ENCODE measurements around the gene FMNL3. TPM values are rescaled to one million over a fixed set of nuclear protein-coding genes. Genes with fewer than 3 reads are reported as not detected.
A peak's percentile ranks its signal among the peaks of the same experiment; 100 is the strongest.

FMNL3 gene
- total RNA-seq, 1 donor from 2014 or later, result 39.1 TPM

- H3K27me3 Mint-ChIP-seq, result no peaks in the 10 kb centered on the region
- DNase-seq, result no peak
- intact Hi-C loops (cut with micrococcal nuclease), result no loop called here
- H3K36me3 Mint-ChIP-seq (ENCODE audit: low read depth), result peaks cover 55% of the 10 kb centered on the region
- H3K9me3 Mint-ChIP-seq, result no peaks in the 10 kb centered on the region
- no peak overlapping the region for H3K4me3 Mint-ChIP-seq
- peaks cover 30% of the 10 kb centered on the region for H3K4me1 Mint-ChIP-seq
- H3K27ac Mint-ChIP-seq, result no peak overlapping the region
Observed at GRCh38 chr12:49648712-49649003, 58.5 kb downstream of the FMNL3 start.

DNA sequence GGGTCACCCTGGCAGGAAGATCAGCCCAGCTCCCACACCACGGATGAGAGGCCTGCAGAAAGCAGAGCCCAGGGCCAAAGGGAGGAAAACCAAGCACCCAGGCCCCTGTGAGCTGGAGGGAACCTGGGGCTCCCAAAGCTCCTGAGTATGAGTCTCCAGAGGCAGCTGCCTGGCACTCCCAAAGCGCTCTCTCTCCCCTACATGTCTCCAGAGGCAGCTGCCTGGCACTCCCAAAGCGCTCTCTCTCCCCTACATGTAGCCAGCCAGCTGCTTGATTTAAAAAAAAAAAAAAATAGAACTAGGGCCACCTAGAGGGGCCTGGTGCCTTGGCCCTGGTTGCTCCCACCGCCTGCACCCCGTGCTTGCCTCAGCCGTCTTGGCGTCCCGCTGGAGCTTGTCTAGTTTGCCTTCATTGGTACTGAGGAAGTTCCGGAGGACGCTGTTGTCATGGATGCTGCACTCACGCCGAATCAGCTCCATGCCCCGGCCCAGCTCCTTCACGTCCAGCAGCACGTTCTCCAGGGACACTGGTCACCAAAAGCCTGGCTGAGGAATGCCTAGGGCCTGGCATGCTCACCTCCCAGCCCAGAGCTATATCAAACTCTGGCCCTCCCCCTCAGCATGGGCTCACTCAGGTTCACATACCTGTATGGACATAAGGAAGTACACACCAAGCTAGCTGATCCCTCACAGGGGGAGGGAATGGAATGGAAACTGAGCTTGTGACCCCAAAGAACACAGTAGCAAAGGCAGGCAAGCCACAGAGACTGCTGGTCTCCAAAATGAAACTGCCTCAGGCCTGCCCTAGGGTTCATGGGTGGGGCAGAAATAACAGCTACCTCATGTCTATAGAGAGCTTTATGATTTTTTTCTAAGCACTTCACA lies 59.1 kb downstream of the FMNL3 start:
- intact Hi-C loops (cut with micrococcal nuclease), result no loop called here
- peak overlapping the region; percentile 34 for H3K27ac Mint-ChIP-seq

DNA sequence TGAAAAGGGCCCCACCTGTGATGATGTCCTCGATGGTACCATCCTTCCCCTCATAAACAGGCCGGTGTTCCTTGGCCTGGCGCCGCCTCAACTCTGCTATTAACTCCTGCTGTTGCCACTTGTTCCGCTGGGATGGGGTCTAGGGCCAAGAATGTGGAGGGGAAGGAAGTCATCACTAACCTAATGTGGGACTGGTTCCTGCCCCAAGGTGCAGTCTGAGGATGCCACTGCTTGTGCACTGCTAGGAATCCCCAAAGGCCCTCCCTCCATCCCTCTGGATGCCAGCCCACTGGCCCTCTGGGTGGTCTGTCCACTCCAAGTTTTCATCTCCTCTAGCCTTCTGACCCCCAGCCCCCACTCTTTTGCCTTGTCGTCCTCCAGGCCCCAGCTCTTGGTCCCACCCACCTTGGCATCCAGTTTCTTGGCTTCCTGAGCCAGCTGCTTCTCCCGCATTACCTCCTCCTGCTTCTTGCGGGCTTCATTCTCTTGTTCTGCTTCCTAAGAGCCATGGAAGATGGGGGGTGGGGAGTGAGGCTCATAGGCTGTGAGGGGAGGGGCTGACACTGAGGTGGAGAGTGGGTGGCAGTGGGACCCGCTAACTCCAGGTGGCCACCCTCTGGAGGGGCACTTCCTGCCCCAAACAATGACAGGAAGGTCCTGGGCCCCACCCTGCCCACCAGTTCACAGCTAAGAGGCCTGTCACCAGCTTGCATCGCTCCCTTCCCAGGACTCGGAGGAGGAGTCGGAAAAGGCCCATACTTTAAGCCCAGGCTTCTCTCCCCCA lies 60.1 kb downstream of the FMNL3 start:
- H3K36me3 Mint-ChIP-seq (ENCODE audit: low read depth), result peaks cover 55% of the 10 kb centered on the region
- H3K27ac Mint-ChIP-seq, result peak overlapping the region; percentile 34
- intact Hi-C loops (cut with micrococcal nuclease), result no loop called here

More for the DNA sequence above, 59.1 kb downstream of the FMNL3 start:
- Mint-ChIP-seq H3K27me3 (no peaks in the 10 kb centered on the region), H3K4me1 (peaks cover 30% of the 10 kb centered on the region), H3K36me3 (ENCODE audit: low read depth) (peaks cover 56% of the 10 kb centered on the region), H3K9me3 (no peaks in the 10 kb centered on the region), H3K4me3 (no peak overlapping the region)
- DNase-seq, result no peak

GRCh38 chr12:49646331-49646830 lies 60.8 kb downstream of the FMNL3 start:
- Mint-ChIP-seq H3K36me3 (ENCODE audit: low read depth) (peaks cover 51% of the 10 kb centered on the region), H3K4me1 (peaks cover 30% of the 10 kb centered on the region), H3K9me3 (no peaks in the 10 kb centered on the region), H3K27me3 (no peaks in the 10 kb centered on the region), H3K4me3 (no peak overlapping the region), H3K27ac (no peak overlapping the region)
- intact Hi-C loops (cut with micrococcal nuclease), result no loop called here
- DNase-seq, result no peak

More for the DNA sequence above, 60.1 kb downstream of the FMNL3 start:
- DNase-seq, result no peak
- H3K4me1 Mint-ChIP-seq, result peaks cover 30% of the 10 kb centered on the region
- H3K9me3 Mint-ChIP-seq, result no peaks in the 10 kb centered on the region
- no peaks in the 10 kb centered on the region for H3K27me3 Mint-ChIP-seq
- no peak overlapping the region for H3K4me3 Mint-ChIP-seq

DNA sequence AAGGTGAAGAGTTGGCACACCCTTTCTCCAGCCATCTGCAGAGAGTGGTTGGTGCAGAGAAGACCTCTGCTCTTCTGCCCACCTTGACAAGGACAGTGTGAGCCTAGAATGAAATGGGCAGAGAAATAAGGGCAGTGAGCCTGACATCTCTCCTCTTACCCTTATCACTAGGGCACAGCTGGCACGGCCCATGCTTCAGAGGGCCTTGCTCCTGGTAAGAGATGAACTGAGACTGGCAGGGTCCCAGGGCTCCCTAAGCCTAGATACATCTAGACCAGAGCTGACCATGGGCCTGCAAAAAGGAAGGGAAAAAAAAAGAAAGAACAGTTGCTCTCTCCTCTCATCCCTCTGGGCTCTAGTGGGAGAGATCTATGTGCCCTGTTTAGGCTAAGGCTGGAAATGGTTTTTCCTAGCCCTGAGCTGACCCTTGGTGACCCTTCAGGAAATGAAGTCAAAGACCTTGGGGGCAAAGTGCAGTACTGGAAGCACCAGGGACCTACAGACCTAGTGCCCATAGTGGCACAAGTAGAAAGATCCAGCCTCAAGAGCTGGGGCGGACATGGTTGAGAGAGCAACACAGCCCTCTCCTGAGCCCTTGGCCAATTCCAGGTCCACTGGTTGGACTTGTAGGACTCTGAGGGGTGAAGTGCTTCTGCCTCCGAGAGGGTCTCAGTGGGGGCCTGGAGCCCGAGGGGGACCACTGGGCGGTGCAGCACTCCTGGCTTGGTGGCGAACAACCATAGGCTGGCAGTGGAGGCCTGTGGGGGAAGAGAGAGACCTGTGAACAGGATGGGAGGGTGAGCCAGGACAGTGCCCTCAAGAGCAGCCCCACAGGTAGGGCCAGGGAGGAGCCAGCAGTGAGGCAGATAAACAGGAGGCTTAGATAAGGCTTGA lies 61.8 kb downstream of the FMNL3 start:
- DNase-seq, result no peak
- Mint-ChIP-seq H3K4me1 (peaks cover 30% of the 10 kb centered on the region), H3K9me3 (no peaks in the 10 kb centered on the region), H3K36me3 (ENCODE audit: low read depth) (peaks cover 49% of the 10 kb centered on the region), H3K27me3 (no peaks in the 10 kb centered on the region), H3K4me3 (no peak overlapping the region), H3K27ac (peak overlapping the region; percentile 72)
- intact Hi-C loops (cut with micrococcal nuclease), result loop anchor here (2.0 kb wide), 1 partner anchor 17 kb away; no protein-coding TSS in a partner anchor

DNA sequence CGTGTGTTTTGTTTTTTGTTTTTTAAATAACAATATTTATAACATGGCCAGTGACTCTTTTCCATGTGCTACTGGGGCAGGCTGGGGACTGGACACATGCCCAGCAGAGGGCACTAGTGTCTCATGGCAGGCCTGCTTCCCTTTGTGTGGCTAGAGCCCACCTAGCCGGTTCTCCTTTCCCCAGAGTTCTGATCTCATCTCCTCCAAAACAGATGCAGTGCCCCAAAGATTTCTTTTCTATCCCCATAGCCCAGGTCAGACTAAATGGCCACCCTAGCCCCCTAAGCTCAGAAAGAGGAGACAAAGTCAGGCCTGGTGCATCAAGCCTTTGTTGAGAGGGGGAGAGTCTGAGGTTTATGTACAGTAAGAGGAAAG lies 62.6 kb downstream of the FMNL3 start:
- peak; percentile 94 for DNase-seq
- no peak overlapping the region for H3K4me3 Mint-ChIP-seq
- H3K4me1 Mint-ChIP-seq, result peaks cover 29% of the 10 kb centered on the region
- H3K27me3 Mint-ChIP-seq, result no peaks in the 10 kb centered on the region
- peak overlapping the region; percentile 70 for H3K27ac Mint-ChIP-seq
- peaks cover 46% of the 10 kb centered on the region for H3K36me3 Mint-ChIP-seq (ENCODE audit: low read depth)
- H3K9me3 Mint-ChIP-seq, result no peaks in the 10 kb centered on the region
- intact Hi-C loops (cut with micrococcal nuclease), result loop anchor here (1.0 to 5.0 kb wide), 3 partner anchors 18 to 198 kb away; partner anchors contain the start of genes BCDIN3D and FMNL3

DNA sequence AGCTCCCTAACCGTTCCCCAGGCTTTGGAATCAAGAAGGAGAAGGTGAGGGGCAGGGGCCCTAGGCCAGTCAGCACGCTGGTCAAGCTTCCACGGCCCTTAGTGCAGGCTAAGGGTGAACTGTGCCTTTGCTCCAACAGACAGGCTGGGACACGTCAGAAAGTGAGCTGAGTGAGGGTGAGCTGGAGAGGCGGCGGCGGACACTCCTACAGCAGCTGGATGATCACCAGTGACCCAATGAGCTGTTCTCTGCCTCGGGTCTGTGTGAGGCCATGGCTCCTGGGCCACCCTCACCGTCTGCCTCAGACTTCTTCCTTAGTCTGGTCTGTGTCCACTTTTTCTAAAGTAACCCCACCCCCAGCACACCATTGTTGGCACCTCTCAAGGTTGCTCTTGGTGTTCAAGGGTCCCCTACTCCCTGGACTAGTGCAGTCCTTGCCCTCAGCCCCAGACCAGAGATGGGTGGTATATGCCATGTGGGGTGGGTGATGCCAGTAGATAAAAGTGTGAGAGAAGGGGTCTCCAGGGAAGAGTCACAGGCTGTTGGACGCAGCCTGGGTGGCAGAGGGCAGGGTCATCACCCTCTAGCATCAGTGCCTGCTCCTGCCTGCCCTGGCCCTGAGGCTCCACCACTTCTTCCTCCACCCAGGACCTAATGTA lies 63.1 kb downstream of the FMNL3 start:
- peak; percentile 63 for DNase-seq
- peaks cover 43% of the 10 kb centered on the region for H3K36me3 Mint-ChIP-seq (ENCODE audit: low read depth)
- H3K9me3 Mint-ChIP-seq, result no peaks in the 10 kb centered on the region
- intact Hi-C loops (cut with micrococcal nuclease), result loop anchor here (1.0 to 5.0 kb wide), 3 partner anchors 19 to 198 kb away; partner anchors contain the start of genes BCDIN3D and FMNL3
- H3K27ac Mint-ChIP-seq, result peak overlapping the region; percentile 70
- peaks cover 26% of the 10 kb centered on the region for H3K4me1 Mint-ChIP-seq
- no peaks in the 10 kb centered on the region for H3K27me3 Mint-ChIP-seq
- no peak overlapping the region for H3K4me3 Mint-ChIP-seq

DNA sequence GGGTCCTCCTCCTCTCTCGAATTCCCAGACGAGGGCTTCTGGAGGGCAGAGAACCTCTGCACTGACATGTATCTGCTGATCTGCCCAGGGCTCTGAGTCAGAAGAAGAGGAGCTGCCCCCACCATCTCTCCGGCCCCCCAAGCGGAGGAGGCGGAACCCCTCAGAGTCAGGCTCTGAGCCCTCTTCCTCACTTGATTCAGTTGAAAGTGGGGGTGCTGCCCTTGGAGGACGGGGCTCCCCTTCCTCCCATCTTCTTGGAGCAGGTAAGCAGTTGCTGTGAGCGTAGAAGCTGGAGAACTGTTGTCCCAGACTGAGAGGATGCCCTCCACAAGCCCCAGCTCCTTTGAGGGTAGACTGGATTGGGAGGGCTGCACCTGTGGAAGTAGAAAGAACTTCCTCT lies 64.1 kb downstream of the FMNL3 start:
- H3K27ac Mint-ChIP-seq, result no peak overlapping the region
- no peak overlapping the region for H3K4me3 Mint-ChIP-seq
- peaks cover 34% of the 10 kb centered on the region for H3K36me3 Mint-ChIP-seq (ENCODE audit: low read depth)
- H3K4me1 Mint-ChIP-seq, result peaks cover 17% of the 10 kb centered on the region
- DNase-seq, result no peak
- no peaks in the 10 kb centered on the region for H3K27me3 Mint-ChIP-seq
- no peaks in the 10 kb centered on the region for H3K9me3 Mint-ChIP-seq
- intact Hi-C loops (cut with micrococcal nuclease), result loop anchor here (5.0 kb wide), 1 partner anchor 199 kb away; the partner anchor contains the start of gene BCDIN3D

DNA sequence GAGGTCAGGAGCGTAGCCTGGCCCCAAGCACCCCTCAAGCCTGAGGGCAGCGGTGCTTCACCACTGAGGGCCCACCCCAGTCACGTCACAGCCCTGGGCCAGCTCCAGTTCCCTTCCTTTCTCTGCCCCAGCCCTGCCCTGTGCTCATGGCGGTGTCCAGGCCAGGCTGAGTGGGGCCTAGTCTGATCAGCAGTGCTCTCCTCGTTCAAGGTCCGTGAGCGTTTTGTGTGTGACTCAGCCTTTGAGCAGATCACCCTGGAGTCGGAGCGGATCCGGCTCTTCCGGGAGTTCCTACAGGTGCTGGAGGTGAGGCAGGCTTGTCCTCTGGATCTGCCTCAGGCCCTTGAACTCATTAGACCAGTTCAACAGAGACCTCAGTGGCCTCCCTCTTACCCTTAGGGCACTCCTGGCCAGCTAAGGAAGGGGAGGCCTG lies 64.8 kb downstream of the FMNL3 start:
- H3K27me3 Mint-ChIP-seq, result no peaks in the 10 kb centered on the region
- intact Hi-C loops (cut with micrococcal nuclease), result loop anchor here (5.0 kb wide), 1 partner anchor 200 kb away; the partner anchor contains the start of gene BCDIN3D
- no peak overlapping the region for H3K4me3 Mint-ChIP-seq
- no peak for DNase-seq
- H3K4me1 Mint-ChIP-seq, result peaks cover 14% of the 10 kb centered on the region
- no peak overlapping the region for H3K27ac Mint-ChIP-seq
- H3K9me3 Mint-ChIP-seq, result no peaks in the 10 kb centered on the region
- H3K36me3 Mint-ChIP-seq (ENCODE audit: low read depth), result peaks cover 30% of the 10 kb centered on the region

GRCh38 chr12:49641748-49642369 lies 65.3 kb downstream of the FMNL3 start:
- H3K4me3 Mint-ChIP-seq, result no peak overlapping the region
- H3K9me3 Mint-ChIP-seq, result no peaks in the 10 kb centered on the region
- no peak for DNase-seq
- H3K27ac Mint-ChIP-seq, result no peak overlapping the region
- peaks cover 26% of the 10 kb centered on the region for H3K36me3 Mint-ChIP-seq (ENCODE audit: low read depth)
- peaks cover 18% of the 10 kb centered on the region for H3K4me1 Mint-ChIP-seq
- no peaks in the 10 kb centered on the region for H3K27me3 Mint-ChIP-seq
- intact Hi-C loops (cut with micrococcal nuclease), result loop anchor here (5.0 kb wide), 1 partner anchor 200 kb away; the partner anchor contains the start of gene BCDIN3D

- intact Hi-C loops (cut with micrococcal nuclease), result loop anchor here (1.0 to 5.0 kb wide), 3 partner anchors 11 to 140 kb away; partner anchors contain the start of gene FMNL3
- H3K9me3 Mint-ChIP-seq, result no peaks in the 10 kb centered on the region
- no peak overlapping the region for H3K4me3 Mint-ChIP-seq
- H3K4me1 Mint-ChIP-seq, result peaks cover 11% of the 10 kb centered on the region
- no peak overlapping the region for H3K27ac Mint-ChIP-seq
- peaks cover 8% of the 10 kb centered on the region for H3K36me3 Mint-ChIP-seq (ENCODE audit: low read depth)
- H3K27me3 Mint-ChIP-seq, result no peaks in the 10 kb centered on the region
- peak; percentile 88 for DNase-seq
Observed at GRCh38 chr12:49636979-49637755, 70.0 kb downstream of the FMNL3 start.

GRCh38 chr12:49636574-49636973 lies 70.6 kb downstream of the FMNL3 start:
- H3K27ac Mint-ChIP-seq, result no peak overlapping the region
- H3K27me3 Mint-ChIP-seq, result no peaks in the 10 kb centered on the region
- no peaks in the 10 kb centered on the region for H3K9me3 Mint-ChIP-seq
- peaks cover 8% of the 10 kb centered on the region for H3K36me3 Mint-ChIP-seq (ENCODE audit: low read depth)
- no peak for DNase-seq
- peaks cover 11% of the 10 kb centered on the region for H3K4me1 Mint-ChIP-seq
- intact Hi-C loops (cut with micrococcal nuclease), result loop anchor here (2.0 to 5.0 kb wide), 2 partner anchors 70 to 141 kb away; partner anchors contain the start of gene FMNL3
- H3K4me3 Mint-ChIP-seq, result no peak overlapping the region
